T follicular helper cell (primary cell): ENCODE data around the gene RBM12.
A peak's percentile ranks its signal among the peaks of the same experiment; 100 is the strongest.
"Not testable (repeated sequence)": the region's sequence is repeated elsewhere in the genome, so short reads cannot be mapped to it uniquely, and the experiment has no call there.

Experiments used
- DNase-seq: peaks from one replicate; pipeline ENCODE4 v3.0.0-alpha.2; 2020; ENCODE audit warnings: low read depth
- total RNA-seq, 2 experiments: gene quantifications; one replicate each; lab custom pipeline; 2026; lab: John Stamatoyannopoulos, UW

The RBM12 gene
- 133 to 179 reads per million in 2 experiments for total RNA-seq

- DNase-seq = peak; percentile 89
These were observed at the start of gene RBM12, which contains the start of gene CPNE1 for GRCh38 chr20:35664466-35665206. TSS of gene RBM12 (minus strand) at chr20:35664900. CDS start at chr20:35655322, 9,578 bp downstream. TSS of gene CPNE1 (minus strand) at chr20:35664900. CDS start at chr20:35632923, 31,977 bp downstream.

GRCh38 chr20:35714127-35714526 is 49.4 kb upstream of the RBM12 start:
- no peak for DNase-seq

- not testable (repeated sequence) for DNase-seq
These were observed 48.4 kb upstream of the RBM12 start for GRCh38 chr20:35713120-35713519.

- no peak for DNase-seq
These were observed 47.0 kb upstream of the RBM12 start for GRCh38 chr20:35711588-35712209.

GRCh38 chr20:35710884-35711587 is 46.3 kb upstream of the RBM12 start:
- no peak for DNase-seq

- no peak for DNase-seq
These were observed 45.3 kb upstream of the RBM12 start for GRCh38 chr20:35710039-35710438.

GRCh38 chr20:35709259-35709658 is 44.6 kb upstream of the RBM12 start:
- DNase-seq = no peak

- no peak for DNase-seq
These were observed 43.8 kb upstream of the RBM12 start for GRCh38 chr20:35708502-35708901.

GRCh38 chr20:35706591-35707529 is 42.2 kb upstream of the RBM12 start:
- not testable (repeated sequence) for DNase-seq

GRCh38 chr20:35705894-35706293 is 41.2 kb upstream of the RBM12 start:
- DNase-seq = not testable (repeated sequence)

- DNase-seq = no peak
These were observed 40.0 kb upstream of the RBM12 start for GRCh38 chr20:35704514-35705261.

- DNase-seq = no peak
These were observed 38.4 kb upstream of the RBM12 start for GRCh38 chr20:35702824-35703695.

- no peak for DNase-seq
These were observed 37.5 kb upstream of the RBM12 start for GRCh38 chr20:35702051-35702823.

- DNase-seq = no peak
These were observed 36.0 kb upstream of the RBM12 start for GRCh38 chr20:35700625-35701148.

- no peak for DNase-seq
These were observed 35.4 kb upstream of the RBM12 start for GRCh38 chr20:35699957-35700624.

- peak; percentile 82 for DNase-seq
These were observed 34.6 kb upstream of the RBM12 start, which contains the start of the genes NFS1 and ROMO1 for GRCh38 chr20:35699127-35699956. TSS of gene NFS1 (minus strand) at chr20:35699352. CDS start at chr20:35699288, 64 bp downstream. TSS of gene ROMO1 (plus strand) at chr20:35699405. CDS start at chr20:35699633, 228 bp downstream.
